GM13977 (cell line): ENCODE results near the gene FAM187B.
"Not testable (repeated sequence)": the region's sequence is repeated elsewhere in the genome, so short reads cannot be mapped to it uniquely, and the experiment has no call there.

Experiments used
- DNase-seq: peaks from one replicate; pipeline ENCODE4 v3.0.0; 2012; ENCODE audit warnings: low spot score
- CTCF ChIP-seq: IDR thresholded peaks from 2 replicates; pipeline ENCODE4 v1.5.1; 2012; ENCODE audit warnings: mild to moderate bottlenecking, control low read depth; ENCODE audit not compliant: insufficient read depth; ENCODE audit errors: extremely low read depth, missing control alignments
- in situ Hi-C: fragments of 300-500 bp; cut with MboI; formaldehyde crosslinking; loops from one replicate; pipeline ENCODE4 v1.12.0; 2022; ENCODE audit warnings: low sequenced_read_pairs, low pct_unique_long_range_greater_than_20kb, mixed read lengths, inconsistent platforms; ENCODE audit not compliant: unreplicated experiment

FAM187B gene

GRCh38 chr19:35247526-35248309 is 19.2 kb upstream of the FAM187B start:
- peak; percentile 56 for TF ChIP-seq CTCF
- in situ Hi-C loops, result no loop called here
- peak; percentile 84 for DNase-seq

- TF ChIP-seq CTCF, result no peak
- no peak for DNase-seq
- in situ Hi-C loops, result no loop called here
Observed at GRCh38 chr19:35246466-35247092, 18.0 kb upstream of the FAM187B start.

GRCh38 chr19:35241417-35241816 is 12.9 kb upstream of the FAM187B start:
- TF ChIP-seq CTCF, result no peak
- no peak for DNase-seq
- in situ Hi-C loops, result no loop called here

GRCh38 chr19:35240327-35240726 is 11.8 kb upstream of the FAM187B start:
- no peak for TF ChIP-seq CTCF
- in situ Hi-C loops, result no loop called here
- no peak for DNase-seq

GRCh38 chr19:35239597-35239996 is 11.1 kb upstream of the FAM187B start:
- DNase-seq, in situ Hi-C loops: not testable (repeated sequence)

- TF ChIP-seq CTCF, result peak; percentile 43
- in situ Hi-C loops, result no loop called here
- no peak for DNase-seq
Observed at GRCh38 chr19:35236638-35237400, 8.3 kb upstream of the FAM187B start.

- in situ Hi-C loops, result no loop called here
- no peak for DNase-seq
- no peak for TF ChIP-seq CTCF
Observed at GRCh38 chr19:35232912-35233311, 4.4 kb upstream of the FAM187B start.
